Measurements from ENCODE around the gene PPP6R2. TPM values are rescaled to one million over a fixed set of nuclear protein-coding genes. Genes with fewer than 3 reads are reported as not detected.

Gene PPP6R2
- total and polyA plus RNA-seq, 2 experiments from 2014 or later: 41.4 to 88.4 TPM

DNA sequence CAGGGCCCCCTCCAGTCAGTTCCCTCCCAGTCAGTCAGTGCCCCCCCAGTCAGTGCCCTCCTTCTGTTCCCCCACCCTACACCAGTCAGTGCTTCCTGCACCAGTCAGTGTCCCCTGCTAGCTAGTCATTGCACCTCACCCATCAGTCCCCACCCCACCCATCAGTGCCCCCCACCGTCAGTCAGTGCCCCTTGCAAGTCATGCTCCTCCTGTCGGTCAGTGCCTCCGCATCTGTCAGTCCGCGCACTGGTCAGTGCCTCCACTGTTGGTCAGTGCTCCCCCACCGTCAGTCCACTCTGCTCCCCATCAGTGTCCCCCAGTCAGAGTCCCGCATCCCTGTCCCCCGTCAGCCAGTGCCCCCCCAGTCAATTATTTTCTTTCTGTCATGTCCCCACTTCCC lies 3.3 kb downstream of the PPP6R2 start:
- TF ChIP-seq, protein P1, sequence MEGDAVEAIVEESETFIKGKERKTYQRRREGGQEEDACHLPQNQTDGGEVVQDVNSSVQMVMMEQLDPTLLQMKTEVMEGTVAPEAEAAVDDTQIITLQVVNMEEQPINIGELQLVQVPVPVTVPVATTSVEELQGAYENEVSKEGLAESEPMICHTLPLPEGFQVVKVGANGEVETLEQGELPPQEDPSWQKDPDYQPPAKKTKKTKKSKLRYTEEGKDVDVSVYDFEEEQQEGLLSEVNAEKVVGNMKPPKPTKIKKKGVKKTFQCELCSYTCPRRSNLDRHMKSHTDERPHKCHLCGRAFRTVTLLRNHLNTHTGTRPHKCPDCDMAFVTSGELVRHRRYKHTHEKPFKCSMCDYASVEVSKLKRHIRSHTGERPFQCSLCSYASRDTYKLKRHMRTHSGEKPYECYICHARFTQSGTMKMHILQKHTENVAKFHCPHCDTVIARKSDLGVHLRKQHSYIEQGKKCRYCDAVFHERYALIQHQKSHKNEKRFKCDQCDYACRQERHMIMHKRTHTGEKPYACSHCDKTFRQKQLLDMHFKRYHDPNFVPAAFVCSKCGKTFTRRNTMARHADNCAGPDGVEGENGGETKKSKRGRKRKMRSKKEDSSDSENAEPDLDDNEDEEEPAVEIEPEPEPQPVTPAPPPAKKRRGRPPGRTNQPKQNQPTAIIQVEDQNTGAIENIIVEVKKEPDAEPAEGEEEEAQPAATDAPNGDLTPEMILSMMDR (IDR thresholded peaks at IDR 0.05; ENCODE audit: low read depth, low read length): no peak
- Histone ChIP-seq H3K9me3 (ENCODE audit: low read depth) (no peaks in the 10 kb centered on the region), H3K36me3 (no peaks in the 10 kb centered on the region), H3K4me3 (no peak overlapping the region), H3K27ac (no peak overlapping the region), H3K4me1 (ENCODE audit: low read depth) (no peaks in the 10 kb centered on the region), H3K27me3 (no peaks in the 10 kb centered on the region)
- DNase-seq (ENCODE audit: low read depth in 1 of 2, low spot score in 1 of 2): no peak

DNA sequence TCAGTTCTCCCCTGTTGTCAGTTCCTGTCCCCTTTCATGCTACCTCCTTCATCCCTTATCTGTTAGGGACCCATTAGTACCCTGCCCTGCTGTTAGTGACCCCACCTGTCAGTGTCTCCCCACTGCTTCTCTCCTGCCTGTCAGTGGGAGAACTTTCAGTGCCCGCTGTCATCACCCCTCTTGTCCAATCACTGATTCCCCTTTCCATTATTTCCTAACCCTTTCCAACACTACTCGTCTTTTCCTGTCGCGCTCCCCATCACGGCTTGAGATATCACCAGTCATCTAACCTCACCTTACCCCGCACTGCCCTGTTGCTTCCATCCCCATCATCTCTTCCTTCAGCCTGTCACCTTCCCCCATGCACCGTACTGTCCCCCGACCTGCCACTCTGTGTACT lies 4.0 kb downstream of the PPP6R2 start:
- Histone ChIP-seq H3K27ac (no peak overlapping the region), H3K36me3 (no peaks in the 10 kb centered on the region), H3K4me3 (no peak overlapping the region), H3K9me3 (ENCODE audit: low read depth) (no peaks in the 10 kb centered on the region), H3K27me3 (no peaks in the 10 kb centered on the region), H3K4me1 (ENCODE audit: low read depth) (no peaks in the 10 kb centered on the region)
- no peak for DNase-seq (ENCODE audit: low read depth in 1 of 2, low spot score in 1 of 2)
- TF ChIP-seq, protein P1 (IDR thresholded peaks at IDR 0.05; ENCODE audit: low read depth, low read length): no peak

DNA sequence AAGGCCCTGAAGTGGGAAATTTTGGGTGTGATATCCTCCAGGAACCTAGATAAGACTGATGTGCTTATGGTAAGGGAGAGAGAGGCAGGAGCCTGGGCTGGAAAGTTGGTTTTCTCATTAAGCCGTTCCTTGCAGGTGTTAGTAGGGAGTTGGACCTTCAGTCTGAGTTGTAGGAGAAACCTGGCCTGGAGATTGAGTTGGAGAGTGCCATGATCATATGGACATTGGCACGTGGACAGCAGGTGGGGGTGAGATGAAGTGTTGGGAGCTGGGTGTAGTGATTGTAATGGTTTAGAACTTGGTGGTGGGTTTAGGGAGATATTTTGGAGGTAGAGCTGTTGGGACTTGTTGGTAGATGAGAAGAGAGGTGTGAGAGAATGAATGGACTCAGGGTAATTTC lies 4.9 kb downstream of the PPP6R2 start:
- Histone ChIP-seq H3K27ac (no peak overlapping the region), H3K4me1 (ENCODE audit: low read depth) (no peaks in the 10 kb centered on the region), H3K4me3 (no peak overlapping the region), H3K27me3 (no peaks in the 10 kb centered on the region), H3K9me3 (ENCODE audit: low read depth) (no peaks in the 10 kb centered on the region), H3K36me3 (no peaks in the 10 kb centered on the region)
- DNase-seq (ENCODE audit: low read depth in 1 of 2, low spot score in 1 of 2): no peak
- TF ChIP-seq, protein P1 (IDR thresholded peaks at IDR 0.05; ENCODE audit: low read depth, low read length): no peak

DNA sequence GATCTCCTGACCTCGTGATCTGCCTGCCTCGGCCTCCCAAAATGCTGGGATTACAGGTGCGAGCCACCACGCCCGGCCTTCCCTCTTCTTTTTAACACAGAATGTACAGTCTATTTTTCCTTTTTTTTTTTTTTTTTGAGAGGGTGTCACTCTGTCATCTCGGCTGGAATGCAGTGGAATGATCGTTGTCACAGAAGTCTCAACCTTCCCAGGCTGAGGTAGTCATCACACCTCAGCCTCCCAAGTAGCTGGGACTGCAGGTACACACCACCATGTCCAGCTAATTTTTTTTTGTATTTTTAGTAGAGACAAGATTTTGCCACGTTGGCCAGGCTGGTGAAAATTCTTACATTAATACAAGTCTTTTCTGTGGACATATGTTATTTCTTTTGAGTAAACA lies 13.1 kb downstream of the PPP6R2 start:
- Histone ChIP-seq H3K4me1 (ENCODE audit: low read depth) (no peaks in the 10 kb centered on the region), H3K9me3 (ENCODE audit: low read depth) (no peaks in the 10 kb centered on the region), H3K4me3 (no peak overlapping the region), H3K27ac (no peak overlapping the region), H3K27me3 (no peaks in the 10 kb centered on the region), H3K36me3 (no peaks in the 10 kb centered on the region)
- TF ChIP-seq, protein P1 (IDR thresholded peaks at IDR 0.05; ENCODE audit: low read depth, low read length): no peak
- no peak for DNase-seq (ENCODE audit: low read depth in 1 of 2, low spot score in 1 of 2)

DNA sequence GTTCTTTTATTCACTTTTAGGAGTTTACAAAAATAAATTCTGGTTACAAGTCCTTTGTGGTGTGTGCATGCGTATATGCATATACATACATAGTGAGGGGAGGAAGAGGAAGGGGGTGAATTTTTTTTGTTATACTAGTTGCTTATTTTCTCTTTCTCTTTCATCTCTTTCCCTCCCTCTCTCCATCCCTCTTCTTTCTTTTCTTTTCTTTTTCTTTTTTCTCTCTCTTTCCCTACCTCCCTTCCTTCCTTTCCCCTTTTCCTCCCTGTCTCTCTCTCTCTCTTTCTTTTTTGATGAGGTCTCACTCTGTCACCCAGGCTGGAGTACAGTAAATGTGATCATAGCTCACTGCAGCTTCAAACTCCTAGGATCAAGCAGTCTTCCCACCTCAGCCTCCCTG lies 14.1 kb downstream of the PPP6R2 start:
- no peaks in the 10 kb centered on the region for H3K9me3 ChIP-seq (ENCODE audit: low read depth)
- H3K4me3 ChIP-seq: no peak overlapping the region
- no peaks in the 10 kb centered on the region for H3K27me3 ChIP-seq
- no peaks in the 10 kb centered on the region for H3K36me3 ChIP-seq
- DNase-seq (ENCODE audit: low read depth in 1 of 2, low spot score in 1 of 2): no peak
- TF ChIP-seq, protein P1 (IDR thresholded peaks at IDR 0.05; ENCODE audit: low read depth, low read length): no peak
- no peak overlapping the region for H3K27ac ChIP-seq
- no peaks in the 10 kb centered on the region for H3K4me1 ChIP-seq (ENCODE audit: low read depth)

DNA sequence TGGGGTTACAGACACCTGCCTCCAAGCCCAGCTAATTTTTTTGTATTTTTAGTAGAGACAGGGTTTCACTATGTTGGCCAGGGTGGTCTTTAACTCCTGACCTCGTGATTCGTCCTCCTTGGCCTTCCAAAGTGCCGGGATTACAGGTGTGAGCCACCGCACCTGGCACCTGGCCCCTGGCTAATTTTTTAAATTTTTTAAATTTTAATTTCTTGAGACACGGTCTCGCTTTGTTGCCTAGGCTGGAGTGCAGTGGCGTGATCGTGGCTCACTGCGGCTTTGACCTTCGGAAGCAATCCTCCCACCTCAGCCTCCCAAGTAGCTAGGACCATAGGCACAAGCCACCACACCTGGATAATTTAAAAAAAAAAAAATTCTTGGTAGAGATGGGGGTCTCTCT lies 14.6 kb downstream of the PPP6R2 start:
- no peaks in the 10 kb centered on the region for H3K4me1 ChIP-seq (ENCODE audit: low read depth)
- TF ChIP-seq, protein P1 (IDR thresholded peaks at IDR 0.05; ENCODE audit: low read depth, low read length): no peak
- no peaks in the 10 kb centered on the region for H3K36me3 ChIP-seq
- no peak for DNase-seq (ENCODE audit: low read depth in 1 of 2, low spot score in 1 of 2)
- no peak overlapping the region for H3K4me3 ChIP-seq
- no peak overlapping the region for H3K27ac ChIP-seq
- H3K9me3 ChIP-seq (ENCODE audit: low read depth): no peaks in the 10 kb centered on the region
- no peaks in the 10 kb centered on the region for H3K27me3 ChIP-seq
